ENCODE data around the gene EMP1.
A peak's percentile ranks its signal among the peaks of the same experiment; 100 is the strongest.

The EMP1 gene, protein sequence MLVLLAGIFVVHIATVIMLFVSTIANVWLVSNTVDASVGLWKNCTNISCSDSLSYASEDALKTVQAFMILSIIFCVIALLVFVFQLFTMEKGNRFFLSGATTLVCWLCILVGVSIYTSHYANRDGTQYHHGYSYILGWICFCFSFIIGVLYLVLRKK

DNA sequence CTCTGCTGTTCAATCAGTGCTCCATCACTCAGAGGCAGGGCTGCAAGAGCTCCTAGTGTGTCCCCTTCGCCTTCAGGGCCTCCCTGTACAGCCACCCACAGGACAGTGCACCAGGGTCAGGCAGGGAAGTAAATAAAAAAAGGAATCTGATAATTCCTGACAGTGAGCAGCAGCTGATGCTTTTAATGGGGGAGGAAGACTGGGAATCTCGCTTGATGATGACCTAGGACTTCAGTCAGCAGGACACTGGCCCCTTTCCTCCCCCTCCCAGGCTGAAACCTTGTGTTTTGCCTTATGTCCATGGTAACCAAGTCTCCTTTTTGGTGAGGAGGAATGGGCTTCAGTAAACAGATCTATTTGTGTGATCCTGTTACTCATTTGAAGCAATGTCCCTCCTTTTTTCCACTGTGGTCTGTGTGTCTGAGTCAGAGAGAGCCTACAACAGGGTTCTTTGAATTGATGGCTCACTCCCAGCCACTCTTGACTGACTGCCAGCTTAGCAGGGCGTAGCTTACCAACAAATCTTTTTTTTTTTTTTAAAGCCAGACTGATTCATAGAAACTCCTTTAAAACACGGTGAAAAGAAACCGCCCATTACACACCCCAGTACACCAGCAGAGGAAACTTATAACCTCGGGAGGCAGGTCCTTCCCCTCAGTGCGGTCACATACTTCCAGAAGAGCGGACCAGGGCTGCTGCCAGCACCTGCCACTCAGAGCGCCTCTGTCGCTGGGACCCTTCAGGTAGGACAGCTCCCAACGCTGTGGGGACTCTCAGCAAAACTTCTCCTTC lies at the start of gene EMP1:
Gene EMP1, plus strand, starts transcription at position 597 of the 792 bp plus-strand sequence. CDS start 14,785 bp downstream, outside the sequence.
- TF ChIP-seq, protein P1, sequence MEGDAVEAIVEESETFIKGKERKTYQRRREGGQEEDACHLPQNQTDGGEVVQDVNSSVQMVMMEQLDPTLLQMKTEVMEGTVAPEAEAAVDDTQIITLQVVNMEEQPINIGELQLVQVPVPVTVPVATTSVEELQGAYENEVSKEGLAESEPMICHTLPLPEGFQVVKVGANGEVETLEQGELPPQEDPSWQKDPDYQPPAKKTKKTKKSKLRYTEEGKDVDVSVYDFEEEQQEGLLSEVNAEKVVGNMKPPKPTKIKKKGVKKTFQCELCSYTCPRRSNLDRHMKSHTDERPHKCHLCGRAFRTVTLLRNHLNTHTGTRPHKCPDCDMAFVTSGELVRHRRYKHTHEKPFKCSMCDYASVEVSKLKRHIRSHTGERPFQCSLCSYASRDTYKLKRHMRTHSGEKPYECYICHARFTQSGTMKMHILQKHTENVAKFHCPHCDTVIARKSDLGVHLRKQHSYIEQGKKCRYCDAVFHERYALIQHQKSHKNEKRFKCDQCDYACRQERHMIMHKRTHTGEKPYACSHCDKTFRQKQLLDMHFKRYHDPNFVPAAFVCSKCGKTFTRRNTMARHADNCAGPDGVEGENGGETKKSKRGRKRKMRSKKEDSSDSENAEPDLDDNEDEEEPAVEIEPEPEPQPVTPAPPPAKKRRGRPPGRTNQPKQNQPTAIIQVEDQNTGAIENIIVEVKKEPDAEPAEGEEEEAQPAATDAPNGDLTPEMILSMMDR (IDR thresholded peaks at IDR 0.05; ENCODE audit: extremely low read depth, insufficient read depth, missing control alignments), result no peak
- in situ Hi-C loops (cut with MboI; ENCODE audit: low pct_unique_long_range_greater_than_20kb, low sequenced_read_pairs, unreplicated experiment), result no loop called here
- DNase-seq (ENCODE audit: low spot score), result peak; percentile 28

DNA sequence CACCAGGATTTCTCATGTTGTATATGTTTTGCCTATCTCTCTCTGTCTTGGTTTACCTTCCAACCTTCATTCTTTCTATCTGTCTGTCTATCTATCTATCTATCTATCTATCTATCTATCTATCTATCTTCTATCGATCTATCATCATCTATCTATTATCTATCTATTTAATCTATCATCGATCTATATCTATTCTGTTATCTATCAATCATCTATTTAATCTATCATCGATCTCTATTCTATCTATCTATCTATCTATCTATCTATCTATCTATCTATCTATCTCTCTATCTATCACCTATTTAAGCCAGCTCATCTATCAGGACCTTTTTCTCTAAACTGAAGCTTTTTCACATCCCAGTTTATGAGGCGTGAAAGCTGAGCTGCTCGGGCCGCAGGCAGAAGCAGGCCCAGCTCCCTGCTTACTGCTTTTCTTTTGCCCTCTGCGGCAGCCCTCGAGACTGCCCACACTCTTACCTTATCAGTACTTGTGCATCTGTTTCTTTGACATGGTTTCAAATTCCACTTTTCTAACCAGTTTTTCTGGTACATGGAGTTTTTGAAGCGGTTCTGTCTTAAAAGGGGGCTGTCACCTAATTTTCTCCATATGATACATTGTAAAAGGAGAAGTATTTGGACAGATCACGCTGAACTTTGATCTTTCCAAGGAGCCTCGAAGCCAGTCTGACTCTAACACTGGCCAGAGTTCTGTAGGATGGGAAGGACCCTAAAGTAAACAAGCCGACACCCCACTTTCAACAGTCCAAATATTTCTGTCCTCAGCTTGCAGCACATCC lies 48.6 kb upstream of the EMP1 start:
- TF ChIP-seq, protein P1 (IDR thresholded peaks at IDR 0.05; ENCODE audit: extremely low read depth, insufficient read depth, missing control alignments), result no peak
- in situ Hi-C loops (cut with MboI; ENCODE audit: low pct_unique_long_range_greater_than_20kb, low sequenced_read_pairs, unreplicated experiment), result no loop called here
- no peak for DNase-seq (ENCODE audit: low spot score)

DNA sequence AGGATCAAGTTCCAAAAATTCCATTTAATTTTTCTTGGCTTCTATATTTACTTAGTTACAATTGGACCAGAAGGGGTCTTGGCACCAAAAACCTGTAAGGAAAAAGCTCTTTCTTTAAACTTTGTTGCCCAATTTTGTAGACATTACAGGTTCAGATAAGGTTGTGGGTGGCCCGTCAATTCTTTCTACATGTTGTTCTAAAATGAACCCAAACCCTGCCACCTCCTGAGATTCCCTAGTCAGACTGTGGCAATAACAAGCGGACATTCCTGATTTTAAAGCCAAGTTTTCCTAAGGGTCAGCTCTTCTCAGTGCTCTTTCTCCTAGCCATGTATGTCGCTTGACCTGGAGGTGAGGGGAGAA lies 48.1 kb upstream of the EMP1 start:
- TF ChIP-seq, protein P1 (IDR thresholded peaks at IDR 0.05; ENCODE audit: extremely low read depth, insufficient read depth, missing control alignments), result no peak
- in situ Hi-C loops (cut with MboI; ENCODE audit: low pct_unique_long_range_greater_than_20kb, low sequenced_read_pairs, unreplicated experiment), result no loop called here
- DNase-seq (ENCODE audit: low spot score), result no peak

DNA sequence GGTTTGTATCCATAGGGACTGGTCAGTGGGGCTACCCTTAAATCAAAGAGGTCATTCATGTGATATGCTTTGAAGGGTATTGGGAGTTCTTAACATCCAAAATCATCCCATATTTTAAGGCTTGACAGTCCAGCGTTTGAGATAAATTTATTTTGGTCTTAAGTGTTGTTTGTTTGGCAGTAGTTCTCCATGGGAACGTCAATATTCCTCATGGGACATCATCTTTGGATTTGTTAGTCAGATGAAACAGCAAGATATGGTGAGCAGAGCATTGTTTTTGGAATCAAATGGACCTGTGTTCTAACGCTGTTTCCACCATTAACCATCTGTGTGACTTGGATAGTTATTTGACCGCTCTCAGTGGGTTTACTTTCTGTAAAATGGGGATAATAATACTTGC lies 47.1 kb upstream of the EMP1 start:
- TF ChIP-seq, protein P1 (IDR thresholded peaks at IDR 0.05; ENCODE audit: extremely low read depth, insufficient read depth, missing control alignments), result no peak
- DNase-seq (ENCODE audit: low spot score), result no peak
- in situ Hi-C loops (cut with MboI; ENCODE audit: low pct_unique_long_range_greater_than_20kb, low sequenced_read_pairs, unreplicated experiment), result no loop called here

DNA sequence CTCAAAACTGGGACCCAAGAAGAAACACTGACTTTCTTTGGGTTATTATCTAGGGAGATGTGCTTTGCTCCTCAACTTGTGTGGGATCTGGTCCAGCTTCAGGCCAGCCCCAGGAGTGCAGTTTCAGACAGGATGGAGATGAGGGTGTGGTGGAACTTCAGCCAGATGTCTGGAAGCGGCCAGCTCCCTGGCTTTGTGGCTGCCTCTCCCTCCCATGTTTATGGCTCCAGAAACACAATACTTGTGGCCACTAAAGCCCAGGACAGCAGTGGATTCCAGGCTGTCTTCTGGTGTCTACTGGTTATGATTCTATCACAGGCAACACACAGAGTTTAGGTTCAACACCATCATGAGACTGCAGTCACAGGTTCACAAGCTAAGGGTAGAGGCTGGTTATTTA lies 44.2 kb upstream of the EMP1 start:
- TF ChIP-seq, protein P1 (IDR thresholded peaks at IDR 0.05; ENCODE audit: extremely low read depth, insufficient read depth, missing control alignments), result no peak
- DNase-seq (ENCODE audit: low spot score), result no peak
- in situ Hi-C loops (cut with MboI; ENCODE audit: low pct_unique_long_range_greater_than_20kb, low sequenced_read_pairs, unreplicated experiment), result no loop called here

DNA sequence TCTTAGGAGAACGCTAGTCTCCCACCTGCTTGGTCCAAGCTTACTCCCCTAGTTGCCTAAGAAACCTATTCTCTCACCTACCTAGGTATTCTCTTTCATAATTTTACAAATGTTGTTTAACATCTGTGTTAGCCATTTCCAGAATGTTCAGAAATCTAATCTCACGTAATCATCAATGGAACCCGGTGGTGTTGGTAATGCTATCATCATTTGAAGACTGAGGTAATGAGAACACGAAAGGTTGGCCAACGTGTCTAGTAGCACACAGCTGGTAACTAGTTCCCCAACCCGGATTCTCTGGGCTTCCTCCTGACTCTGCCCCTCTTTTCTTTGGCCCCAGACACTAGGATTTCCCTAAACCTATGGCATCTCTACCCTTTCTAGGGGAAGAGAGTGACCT lies 43.8 kb upstream of the EMP1 start:
- TF ChIP-seq, protein P1 (IDR thresholded peaks at IDR 0.05; ENCODE audit: extremely low read depth, insufficient read depth, missing control alignments), result no peak
- in situ Hi-C loops (cut with MboI; ENCODE audit: low pct_unique_long_range_greater_than_20kb, low sequenced_read_pairs, unreplicated experiment), result no loop called here
- DNase-seq (ENCODE audit: low spot score), result no peak
